ENCODE measurements around the gene TPM3.

DNA sequence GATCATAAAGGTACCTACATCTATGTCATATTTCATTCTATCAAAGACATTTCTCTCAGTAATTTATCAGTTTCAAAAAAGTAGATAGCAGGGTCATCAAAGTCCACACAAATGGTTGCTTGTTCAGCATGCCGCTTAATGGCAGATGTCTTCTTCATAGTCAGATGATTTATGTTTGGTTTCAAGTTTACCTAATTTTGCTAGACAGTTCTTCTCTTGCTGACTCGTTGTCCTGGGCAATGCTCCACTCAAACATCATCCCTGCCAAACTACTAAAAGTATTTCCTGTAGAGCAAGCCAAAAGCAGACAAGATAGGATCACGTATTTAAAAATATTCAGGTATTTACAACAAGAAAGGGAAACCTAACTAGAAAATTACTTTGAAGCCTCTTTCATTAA is 50.7 kb downstream of the TPM3 start:
- no peak for TF ChIP-seq POLR2A (IDR thresholded peaks at IDR 0.05; ENCODE audit: low read depth, low read length)
- TF ChIP-seq POLR2AphosphoS5 (IDR thresholded peaks at IDR 0.05; ENCODE audit: low read depth, low read length): no peak
- TF ChIP-seq POU2F2 (IDR thresholded peaks at IDR 0.05; ENCODE audit: low read depth, low read length): no peak
- TF ChIP-seq TAF1 (IDR thresholded peaks at IDR 0.05; ENCODE audit: low read depth, low read length): no peak
